Measurements from ENCODE around the gene ARHGAP42.

DNA sequence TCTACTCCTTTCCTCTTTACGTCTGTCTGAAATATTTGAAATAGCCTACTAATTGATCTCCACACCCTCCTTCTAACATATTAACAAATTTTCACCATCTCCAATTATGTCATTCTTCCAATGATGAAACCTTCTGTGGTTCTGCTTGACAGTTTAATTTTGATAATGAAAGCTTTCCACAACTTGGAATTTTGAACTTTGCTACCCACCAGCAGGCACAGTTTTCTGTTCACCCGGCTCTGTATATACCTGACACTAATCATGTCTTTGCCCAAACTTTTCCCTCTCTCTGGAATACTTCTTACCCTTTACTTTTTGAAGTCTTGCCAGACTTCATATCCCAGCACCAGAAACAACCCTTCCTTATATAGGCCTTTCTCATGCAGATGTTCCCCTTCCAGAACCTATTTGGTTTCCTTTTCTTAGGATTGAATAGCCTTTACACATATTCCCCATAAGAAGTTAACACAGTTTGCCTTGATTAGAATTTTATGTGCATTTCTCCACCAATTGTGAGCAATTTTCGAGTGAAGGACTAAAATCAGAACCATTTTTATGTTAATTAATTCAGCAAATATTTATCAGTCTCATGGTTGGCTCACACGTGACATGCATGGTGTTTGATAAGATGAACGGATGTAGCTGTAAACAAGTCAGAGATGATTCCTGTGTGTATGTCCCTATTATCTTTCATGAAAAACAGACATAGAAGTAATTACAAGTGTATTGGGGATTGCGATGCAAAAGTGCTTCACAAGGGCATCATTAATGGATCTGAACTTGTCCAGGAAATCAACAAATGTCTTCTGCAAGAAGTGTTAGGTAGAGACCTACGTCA, 173.4 kb downstream of the ARHGAP42 start:
- no peak for TF ChIP-seq EZH2 (IDR thresholded peaks at IDR 0.05; ENCODE audit: borderline replicate concordance, low read length)
- TF ChIP-seq, protein P1, sequence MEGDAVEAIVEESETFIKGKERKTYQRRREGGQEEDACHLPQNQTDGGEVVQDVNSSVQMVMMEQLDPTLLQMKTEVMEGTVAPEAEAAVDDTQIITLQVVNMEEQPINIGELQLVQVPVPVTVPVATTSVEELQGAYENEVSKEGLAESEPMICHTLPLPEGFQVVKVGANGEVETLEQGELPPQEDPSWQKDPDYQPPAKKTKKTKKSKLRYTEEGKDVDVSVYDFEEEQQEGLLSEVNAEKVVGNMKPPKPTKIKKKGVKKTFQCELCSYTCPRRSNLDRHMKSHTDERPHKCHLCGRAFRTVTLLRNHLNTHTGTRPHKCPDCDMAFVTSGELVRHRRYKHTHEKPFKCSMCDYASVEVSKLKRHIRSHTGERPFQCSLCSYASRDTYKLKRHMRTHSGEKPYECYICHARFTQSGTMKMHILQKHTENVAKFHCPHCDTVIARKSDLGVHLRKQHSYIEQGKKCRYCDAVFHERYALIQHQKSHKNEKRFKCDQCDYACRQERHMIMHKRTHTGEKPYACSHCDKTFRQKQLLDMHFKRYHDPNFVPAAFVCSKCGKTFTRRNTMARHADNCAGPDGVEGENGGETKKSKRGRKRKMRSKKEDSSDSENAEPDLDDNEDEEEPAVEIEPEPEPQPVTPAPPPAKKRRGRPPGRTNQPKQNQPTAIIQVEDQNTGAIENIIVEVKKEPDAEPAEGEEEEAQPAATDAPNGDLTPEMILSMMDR (IDR thresholded peaks at IDR 0.05; ENCODE audit: low read length), result no peak

Data from OCI-LY1 (cell line).